DOHH2 (cell line): Measurements from ENCODE around the gene TBC1D24.
"Not testable (repeated sequence)": the region's sequence is repeated elsewhere in the genome, so short reads cannot be mapped to it uniquely, and the experiment has no call there.

Source experiments
- CTCF ChIP-seq: fragments of 200-600 bp; sonication (generic); IDR thresholded peaks from one replicate; pipeline ENCODE4 v1.5.1; 2014; ENCODE audit warnings: antibody characterized with exemption, mild to moderate bottlenecking, low read depth, low read length; ENCODE audit not compliant: poor library complexity, severe bottlenecking
- EZH2phosphoT487 ChIP-seq: fragments of 200-600 bp; sonication (generic); IDR thresholded peaks from 2 replicates; pipeline ENCODE4 v1.6.1; 2017; ENCODE audit warnings: borderline replicate concordance, mild to moderate bottlenecking, antibody characterized with exemption, low read length, moderate library complexity, mixed read lengths

GRCh38 chr16:2543771-2544170 lies 68.8 kb downstream of the TBC1D24 start:
- TF ChIP-seq CTCF, EZH2phosphoT487: not testable (repeated sequence)
